Activated gamma-delta T cell (primary cell): Measurements from ENCODE around the gene ARHGEF28.

Experiments
- DNase-seq: peaks from one replicate; lab custom pipeline; 2025; lab: John Stamatoyannopoulos, UW

The ARHGEF28 gene

DNA sequence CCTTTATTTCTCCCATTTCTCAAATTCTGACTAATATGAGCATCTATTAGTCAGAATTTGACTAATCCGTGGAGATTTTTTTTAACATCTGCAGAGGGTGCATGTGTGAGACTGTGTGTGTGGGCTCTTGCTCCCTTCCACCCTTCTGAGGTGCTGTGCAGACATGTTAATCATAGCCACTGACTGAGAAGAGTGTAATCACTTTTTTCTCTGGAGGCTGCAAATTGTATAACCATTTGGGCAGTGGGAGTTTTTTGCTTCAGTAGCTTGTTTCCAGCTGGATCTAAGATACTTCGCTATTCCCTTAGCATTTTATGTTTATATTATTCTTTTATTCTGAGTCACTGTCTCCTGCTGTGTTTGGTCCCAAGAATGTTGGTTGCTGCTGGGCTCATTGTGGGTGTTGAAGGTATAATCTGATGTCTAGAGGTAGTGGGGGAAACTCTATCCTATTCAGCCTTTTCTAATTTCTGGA is 66.2 kb downstream of the ARHGEF28 start:
- no peak for DNase-seq

DNA sequence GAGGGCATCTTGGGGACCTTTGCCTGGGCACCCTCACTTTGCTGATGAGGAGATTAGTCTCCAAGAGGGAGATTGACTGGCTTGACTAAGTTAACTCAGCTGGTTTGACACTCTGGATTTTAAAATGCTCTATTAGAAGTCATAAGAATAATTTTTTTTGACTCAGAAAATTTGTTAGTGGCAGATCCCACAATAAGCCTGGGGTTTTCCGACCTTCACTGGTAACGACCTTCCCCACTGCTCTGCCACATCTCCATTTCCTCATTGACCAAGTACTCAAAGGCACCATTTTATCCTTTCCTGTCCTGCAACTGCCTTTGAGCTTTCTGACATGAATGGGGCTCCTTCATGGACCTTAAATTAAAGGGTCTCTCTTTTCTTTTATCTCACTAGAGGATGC is 67.0 kb downstream of the ARHGEF28 start:
- DNase-seq = no peak

DNA sequence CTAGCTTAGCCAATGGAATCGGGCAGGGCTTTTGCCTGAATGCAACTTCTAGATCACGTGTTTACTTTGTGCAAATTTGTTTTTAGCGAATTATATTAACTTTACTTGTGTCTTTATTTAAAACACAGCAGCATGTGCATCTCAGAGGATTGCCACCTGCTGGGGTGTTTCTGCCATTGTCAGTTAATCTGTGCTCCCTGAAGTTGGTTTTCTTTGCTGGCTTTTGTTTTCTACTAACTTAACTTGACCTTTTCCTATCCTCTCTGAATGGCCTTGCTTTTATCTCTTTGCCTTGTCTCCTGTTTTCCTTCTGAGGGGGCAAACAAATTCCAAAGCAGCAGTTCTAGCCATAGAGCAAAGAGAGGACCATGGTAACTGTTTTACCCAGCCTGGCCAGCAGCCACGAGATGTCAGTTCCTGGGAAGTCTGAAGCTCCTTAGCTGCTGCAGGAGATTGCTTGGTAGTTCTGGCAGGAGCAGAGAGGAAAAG is 67.6 kb downstream of the ARHGEF28 start:
- DNase-seq = no peak

DNA sequence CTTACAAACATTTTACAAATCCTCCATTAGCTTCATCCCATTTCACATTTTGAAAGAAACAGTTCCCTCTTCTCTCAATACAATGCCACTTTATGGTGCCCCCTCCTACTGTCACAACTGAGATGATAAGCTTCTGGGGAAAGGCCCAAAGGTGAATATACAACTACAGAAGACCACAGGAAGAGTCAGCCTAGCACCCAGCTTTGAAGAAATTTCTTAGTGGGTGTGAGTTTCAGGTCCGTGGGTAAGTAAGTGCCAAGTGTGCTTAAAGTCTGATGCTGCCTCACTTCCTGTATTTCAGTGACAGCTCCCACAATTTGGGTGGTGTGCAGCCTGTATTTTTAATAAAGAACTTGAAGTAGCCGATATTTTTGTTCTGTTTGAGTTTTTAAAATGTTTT is 68.1 kb downstream of the ARHGEF28 start:
- no peak for DNase-seq

DNA sequence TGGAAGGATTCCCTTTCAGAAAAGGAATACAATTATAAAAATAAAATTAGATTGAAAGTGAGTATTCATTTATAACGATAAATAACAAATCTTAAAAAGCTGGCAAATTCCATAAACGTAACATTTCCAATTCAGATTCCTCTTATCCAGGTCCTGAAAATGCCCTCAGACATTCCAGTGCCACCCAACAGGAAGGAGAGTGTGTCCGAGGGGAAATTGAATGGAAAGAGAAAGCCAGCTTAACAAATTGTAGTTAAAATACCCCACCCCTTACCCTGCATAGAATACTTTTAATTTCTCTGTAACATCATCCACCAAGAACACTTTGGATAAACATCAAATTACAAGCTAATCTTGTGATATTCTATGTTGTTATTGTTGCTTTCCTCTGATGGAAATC is 72.0 kb downstream of the ARHGEF28 start:
- no peak for DNase-seq

DNA sequence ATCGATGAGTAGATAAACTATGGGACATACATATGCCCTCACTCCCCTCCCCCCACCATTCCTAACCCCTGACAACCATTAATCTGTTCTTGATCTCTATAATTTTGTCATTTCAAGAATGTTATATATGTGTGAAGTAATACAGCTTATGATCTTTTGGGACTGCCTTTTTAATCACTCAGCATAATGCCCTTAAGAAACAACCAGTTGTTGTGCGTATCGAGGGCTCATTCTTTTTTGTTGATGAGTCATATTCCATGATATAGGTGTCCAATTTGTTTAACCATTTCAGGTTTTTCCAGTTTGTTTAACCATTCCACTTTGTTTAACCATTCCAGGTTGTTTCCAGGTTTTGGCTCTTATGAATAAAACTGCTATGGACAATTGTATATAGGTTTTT is 75.6 kb downstream of the ARHGEF28 start:
- no peak for DNase-seq

DNA sequence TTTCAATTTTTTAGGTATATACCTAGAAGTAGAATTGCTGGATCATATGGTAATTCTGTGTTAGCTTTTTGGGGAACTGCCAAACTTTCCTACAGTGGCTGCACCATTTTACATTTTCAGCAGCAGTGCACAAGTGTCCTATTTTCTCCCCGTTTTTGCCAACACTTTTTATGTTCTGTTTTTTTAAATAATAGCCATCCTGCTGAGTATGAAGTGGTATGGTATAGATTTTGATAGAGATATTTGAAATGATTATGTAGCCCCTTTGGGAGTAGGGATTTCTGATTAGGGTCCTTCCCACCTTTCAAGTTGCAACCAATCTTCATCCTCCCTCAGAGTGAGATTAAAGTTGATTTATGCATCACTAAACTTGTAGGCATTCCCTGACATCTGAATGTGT is 76.5 kb downstream of the ARHGEF28 start:
- no peak for DNase-seq

DNA sequence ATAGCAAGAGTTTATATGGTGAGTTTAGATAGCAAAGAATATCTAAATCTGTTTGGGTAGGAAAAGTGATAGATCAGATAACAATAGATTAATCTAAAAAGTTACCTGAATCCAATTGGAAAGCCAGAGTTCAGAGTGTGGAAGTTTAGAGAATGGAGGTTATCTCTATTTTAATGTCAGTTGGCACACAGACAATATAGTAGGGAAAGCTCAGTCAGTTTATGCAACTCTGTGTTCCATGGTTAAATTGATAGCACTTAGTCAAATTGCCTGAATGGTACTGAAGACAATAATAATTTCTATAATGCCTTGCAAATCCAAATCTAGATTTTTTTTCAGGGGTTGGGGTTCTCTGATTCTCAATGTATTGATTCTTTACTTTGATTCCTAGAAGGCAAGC is 77.0 kb downstream of the ARHGEF28 start:
- no peak for DNase-seq

DNA sequence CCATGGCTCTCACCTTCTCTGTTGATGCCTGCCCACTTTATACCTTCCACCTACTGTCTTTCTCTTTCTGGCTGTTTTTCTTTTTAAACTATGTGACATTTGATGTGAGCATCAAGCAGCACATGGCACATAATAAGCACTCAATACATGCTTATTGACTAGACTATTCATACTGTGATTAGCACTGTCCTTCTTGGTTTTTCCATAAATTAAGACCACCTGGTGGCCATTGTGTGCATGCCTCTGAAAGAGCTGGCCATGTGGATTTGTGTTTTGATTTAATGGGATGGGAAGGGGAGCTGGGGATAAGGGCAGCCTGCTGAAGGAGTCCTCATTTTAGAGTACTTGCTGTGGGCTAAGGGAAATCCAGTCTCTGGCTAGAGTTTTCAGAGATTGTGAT is 79.4 kb downstream of the ARHGEF28 start:
- no peak for DNase-seq

DNA sequence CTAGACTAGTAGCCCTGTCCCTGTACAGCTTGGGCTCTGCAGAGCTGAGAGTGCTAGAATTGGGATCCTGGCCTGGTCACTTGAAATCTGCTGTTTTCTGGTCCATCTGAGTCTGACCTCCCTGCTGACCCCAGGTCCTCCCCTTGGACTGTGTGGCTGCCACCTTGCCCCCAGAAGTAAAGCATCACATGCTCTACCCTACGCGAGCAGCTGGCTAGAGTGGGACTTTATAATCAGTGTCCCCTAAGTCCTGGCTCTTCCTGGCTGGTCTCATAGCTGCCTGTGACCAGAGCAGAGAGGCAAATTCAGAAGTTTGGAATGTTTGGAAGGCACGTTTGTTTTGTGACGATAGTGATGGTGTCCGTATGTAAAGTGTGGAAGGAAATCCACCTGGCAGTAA is 81.0 kb downstream of the ARHGEF28 start:
- DNase-seq = no peak

DNA sequence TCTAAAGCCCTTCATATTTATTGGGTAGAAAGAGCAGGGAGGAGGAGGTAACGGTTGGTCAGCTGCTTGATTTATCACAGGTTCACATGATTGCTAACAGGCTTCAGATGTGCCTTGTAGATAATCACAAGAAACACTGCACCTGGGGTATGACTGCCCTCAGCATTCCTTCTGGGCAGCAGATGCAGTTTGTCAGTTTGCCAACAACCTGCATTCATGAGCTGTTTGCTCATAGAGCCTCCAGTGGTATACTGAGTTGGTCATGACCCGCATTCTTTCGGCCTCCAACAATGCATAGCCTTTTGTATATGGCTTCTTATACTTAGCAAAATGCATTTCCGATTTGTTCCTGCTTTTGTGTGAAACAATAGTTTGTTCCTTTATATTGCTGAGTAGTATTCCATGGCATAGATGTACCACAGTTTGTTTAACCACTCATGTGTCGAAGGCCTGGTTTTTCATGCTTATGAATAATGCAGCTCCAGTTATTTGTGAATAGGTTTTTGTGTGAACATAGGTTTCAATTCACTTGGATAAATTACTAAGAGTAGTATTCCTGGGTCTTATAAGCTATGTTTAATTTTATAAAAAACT is 83.6 kb downstream of the ARHGEF28 start:
- DNase-seq = no peak

DNA sequence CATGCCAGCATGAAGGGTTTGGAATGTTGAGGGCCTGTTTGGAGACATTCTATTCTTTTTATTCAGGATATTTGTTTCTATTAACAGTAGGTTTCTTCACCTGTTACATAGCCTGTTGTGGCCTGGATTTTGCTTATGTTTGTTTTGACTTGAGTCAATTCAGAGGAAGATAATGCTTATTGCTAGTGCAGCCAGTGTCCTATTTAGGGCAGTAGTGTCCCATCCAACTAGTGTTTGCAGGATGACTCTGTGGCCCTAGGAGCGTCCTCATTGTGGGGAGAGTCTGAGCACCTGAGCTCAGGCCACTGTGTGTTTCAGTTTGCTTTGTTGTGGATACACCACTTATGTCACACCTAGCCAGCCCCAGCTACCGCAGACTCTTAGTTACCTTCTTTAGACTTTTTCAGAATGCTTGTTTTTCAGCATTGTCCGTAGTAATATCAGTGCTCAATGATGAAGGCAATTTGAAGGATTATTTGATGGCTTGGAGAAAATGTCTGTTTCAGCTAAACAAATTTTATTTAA is 90.3 kb downstream of the ARHGEF28 start:
- no peak for DNase-seq

DNA sequence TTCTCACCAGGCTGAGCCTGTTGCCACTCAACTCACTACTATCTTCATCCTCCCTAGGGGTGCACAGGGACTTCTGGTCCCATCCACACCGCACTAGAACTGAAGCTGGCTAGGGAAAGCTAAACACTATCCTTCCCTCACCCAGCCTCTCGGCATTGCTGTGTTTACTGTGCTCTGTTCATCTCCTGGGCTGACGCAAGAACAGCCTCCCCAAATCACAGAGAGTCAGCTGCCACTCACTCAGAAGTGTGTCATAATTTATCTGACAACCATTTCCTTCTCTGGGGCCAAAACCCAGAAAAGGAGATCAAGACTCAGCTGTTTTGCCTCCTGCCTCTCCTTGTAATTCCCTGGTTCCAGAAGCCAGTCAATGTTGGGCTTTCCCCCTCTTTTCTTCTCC is 92.8 kb downstream of the ARHGEF28 start:
- no peak for DNase-seq

DNA sequence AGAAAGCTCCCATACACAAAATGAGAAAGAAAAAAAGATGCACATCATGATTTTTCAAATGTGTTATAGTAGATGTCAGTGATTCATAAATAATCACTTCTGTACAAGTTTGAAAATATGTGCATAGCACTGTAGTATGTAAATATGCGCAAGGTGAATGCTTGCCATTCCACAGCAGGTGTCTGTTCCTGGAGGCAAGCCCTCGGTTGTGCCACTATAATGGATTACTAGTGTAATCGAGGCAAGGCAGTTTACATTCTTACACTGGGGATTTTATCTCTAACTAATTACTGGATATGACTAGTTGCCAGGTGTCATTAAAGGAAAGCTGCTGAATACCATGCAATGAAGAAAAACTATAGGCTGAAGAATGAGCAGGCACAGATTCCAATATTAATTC is 93.6 kb downstream of the ARHGEF28 start:
- DNase-seq = no peak

DNA sequence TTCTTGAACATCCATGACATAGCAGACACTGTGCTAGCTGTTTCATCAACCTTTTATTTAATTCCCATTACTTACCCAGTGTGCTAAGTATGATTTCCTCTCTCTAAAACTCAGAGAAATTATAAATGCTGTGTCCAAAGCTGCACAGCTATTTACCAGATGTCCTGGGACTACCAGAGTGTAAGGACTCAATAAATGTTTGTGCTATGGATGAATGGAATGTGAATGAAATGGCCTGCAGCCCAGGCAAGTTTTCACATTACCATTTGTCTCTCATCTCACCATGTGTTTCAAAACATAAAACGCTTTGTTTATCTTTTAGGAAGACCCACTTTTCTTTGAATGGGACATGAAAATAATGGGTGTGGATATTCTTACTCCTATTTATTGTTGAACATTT is 96.2 kb downstream of the ARHGEF28 start:
- DNase-seq = no peak

DNA sequence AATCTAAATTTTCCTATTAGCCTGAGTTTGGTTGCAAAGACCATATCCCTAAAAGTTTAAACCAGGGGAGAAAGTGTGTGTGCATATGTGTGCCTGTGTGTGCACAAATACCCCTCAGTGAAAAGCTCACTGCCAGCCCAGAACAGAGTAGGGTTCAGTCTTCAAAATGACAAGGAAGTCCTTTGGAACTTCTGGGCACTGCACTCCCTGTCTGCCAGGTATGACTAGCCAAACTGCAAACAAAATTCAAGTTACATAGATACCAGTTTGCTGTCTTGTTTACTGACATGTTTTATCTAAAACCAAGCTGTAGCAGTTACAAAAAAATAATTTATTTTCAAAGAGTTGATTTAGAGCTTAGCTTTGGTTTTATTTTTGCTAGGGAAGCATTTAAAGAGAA is 100.1 kb downstream of the ARHGEF28 start:
- DNase-seq = no peak

DNA sequence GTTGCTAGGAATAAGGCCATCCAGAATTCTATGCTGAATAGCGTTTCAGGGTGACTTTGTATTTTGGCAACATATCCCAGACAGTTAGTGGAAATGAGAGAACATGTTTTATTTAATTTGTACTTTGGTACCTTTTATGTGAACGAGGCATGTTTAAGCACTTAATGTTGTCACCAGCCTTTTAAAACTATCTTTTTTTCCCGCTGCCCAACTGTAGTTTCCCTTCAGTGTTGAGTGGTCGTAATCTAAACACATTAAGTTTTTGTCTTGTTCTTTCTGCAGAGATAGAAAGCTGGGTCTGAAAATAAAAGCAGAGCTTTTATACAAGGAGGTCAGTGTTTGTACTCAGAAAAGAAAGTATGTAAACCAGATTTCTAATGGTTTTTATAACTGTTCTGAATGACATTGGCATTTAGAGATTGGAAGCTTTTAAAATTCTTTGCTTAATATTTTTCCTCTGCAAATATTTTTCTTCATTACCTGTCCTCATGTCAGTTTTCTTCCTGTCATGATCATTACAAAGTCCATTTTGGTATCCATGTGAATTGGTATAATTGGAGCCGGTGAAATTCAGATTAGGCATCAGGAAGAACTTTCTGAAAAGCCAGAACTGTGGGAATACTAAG is 100.7 kb downstream of the ARHGEF28 start:
- no peak for DNase-seq

DNA sequence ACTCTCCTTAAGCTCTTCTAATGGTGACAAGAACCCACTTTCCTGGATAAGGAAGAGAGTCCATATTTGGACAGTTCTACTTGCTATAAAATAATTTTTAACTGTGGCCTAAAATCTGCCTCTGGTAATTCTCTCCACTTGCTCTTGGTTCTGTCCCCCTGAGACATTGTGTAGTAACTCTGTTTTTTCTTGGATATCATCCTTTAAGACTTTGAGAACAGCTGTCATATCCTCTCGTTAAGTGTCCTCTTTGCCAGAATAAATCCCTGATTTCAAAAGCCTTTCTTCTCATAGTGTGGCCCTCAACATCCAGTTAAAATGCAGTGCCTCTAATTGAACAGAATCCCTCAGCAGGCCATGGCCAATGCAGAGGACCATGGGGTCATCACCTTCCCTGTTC is 101.5 kb downstream of the ARHGEF28 start:
- DNase-seq = no peak

DNA sequence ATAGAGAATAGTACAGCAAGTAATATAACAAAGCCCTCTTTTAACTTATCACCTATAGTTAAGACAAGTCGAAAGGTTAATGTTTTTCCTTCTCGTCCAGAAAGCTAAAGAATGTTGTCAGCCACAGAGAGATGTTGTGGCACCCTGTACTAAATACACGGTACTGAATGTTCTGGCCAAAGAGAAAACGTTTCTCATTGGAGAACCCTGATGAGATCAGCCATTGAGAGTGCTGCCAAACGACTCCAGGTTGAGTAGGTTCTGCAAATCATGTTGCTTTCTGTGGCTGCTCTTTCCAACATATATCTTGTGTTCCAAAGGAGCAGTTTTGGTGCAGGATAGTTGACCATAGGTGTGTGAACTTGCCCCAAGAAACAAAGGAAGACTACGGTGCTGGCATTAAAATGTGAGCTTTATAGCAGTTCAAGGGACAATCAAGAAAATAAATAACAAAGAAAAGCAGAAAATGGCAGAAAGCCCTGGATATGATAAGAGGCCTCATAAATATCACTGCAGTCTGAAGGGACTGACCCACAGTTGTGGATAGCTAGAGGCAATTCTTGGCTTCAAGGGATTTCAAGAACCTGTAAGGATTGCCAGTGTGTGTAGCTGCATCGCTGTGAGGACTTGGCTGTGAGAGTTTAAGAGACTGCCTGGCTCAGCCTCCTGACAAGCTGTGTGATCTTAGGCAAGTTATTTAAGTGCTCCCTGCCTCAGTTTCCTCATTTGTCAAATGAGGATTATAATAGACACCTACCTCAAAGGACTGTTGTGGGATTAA is 102.7 kb downstream of the ARHGEF28 start:
- DNase-seq = no peak

DNA sequence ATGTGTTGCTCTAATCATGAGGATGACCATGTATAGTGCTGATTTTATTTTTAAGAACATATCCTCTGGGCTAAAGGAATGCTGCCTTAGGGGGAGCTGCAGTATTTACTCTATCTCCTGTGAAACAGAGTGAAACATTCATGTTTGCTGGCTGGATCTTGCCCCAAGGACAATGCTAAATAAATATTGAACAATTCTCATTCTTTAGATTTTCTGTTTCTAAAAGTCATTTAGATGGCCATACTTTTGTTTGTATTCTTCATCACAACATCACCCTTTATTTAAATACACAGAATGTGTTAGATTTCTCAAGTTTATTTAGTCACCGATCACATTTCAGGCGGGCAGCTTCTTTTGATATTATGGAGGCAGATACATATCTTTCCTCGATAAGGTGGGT is 103.3 kb downstream of the ARHGEF28 start:
- no peak for DNase-seq

DNA sequence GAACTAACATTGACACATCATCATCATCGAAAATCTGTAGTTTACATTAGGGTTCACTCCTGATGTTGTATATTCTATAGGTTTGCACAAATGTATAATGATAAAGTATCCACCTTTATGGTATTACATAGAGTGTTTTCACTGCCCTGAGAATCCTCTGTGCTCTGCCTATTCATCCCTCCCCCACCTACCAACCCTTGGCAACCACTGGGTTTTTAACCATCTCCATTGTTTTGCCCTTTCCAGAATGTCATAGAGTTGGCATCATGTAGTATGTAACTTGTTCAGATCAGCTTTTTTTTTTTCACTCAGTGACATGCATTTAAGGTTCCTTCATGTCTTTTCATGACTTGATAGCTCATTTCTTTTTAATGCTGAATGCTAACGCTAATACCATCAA is 106.0 kb downstream of the ARHGEF28 start:
- DNase-seq = no peak

DNA sequence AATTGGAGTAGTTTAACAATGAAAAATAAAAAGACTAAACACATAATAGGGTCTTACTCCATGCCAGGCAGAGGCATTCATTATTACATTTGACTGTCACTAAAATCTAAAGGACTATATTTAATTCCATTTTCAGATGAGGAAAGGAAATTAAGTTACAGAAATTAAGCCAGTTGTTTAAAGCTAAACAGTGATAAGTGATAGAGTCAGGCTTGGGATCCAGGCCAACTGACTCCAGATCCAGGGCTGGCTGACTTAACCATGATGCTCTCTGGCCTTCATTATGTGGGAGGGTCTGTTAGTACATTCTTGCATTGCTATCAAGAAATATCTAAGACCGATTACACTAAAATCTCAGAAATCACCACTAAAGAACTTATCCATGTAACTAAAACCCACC is 107.2 kb downstream of the ARHGEF28 start:
- DNase-seq = no peak
